Mononuclear cell (primary cell): ENCODE measurements around the gene IP6K2. TPM values are rescaled to one million over a fixed set of nuclear protein-coding genes. Genes with fewer than 3 reads are reported as not detected.
"Not testable (repeated sequence)": the region's sequence is repeated elsewhere in the genome, so short reads cannot be mapped to it uniquely, and the experiment has no call there.

Source experiments
- H3K27me3 ChIP-seq: 2 replicates; pipeline ENCODE4 v1.6.0; 2011; ENCODE audit warnings: low read length, control low read depth; ENCODE audit not compliant: insufficient read depth
- H3K4me1 ChIP-seq: 2 replicates; pipeline ENCODE4 v1.5.1; 2011; ENCODE audit warnings: mild to moderate bottlenecking, low read length, control low read depth; ENCODE audit not compliant: insufficient read depth
- H3K4me3 ChIP-seq: 2 replicates; pipeline ENCODE4 v1.5.1; 2011; ENCODE audit warnings: mild to moderate bottlenecking, low read length, moderate library complexity
- H3K9me3 ChIP-seq: 2 replicates; pipeline ENCODE4 v1.5.1; 2011; ENCODE audit warnings: low read depth, mild to moderate bottlenecking, control low read depth, low read length
- total RNA-seq: library from RNA; depleted of rRNA; stranded (reverse); fragments of >200 nt; gene quantifications from one replicate; pipeline ENCODE4 v1.2.3, GENCODE V29; 2012

IP6K2 gene
- total RNA-seq, 1 donor = 92.5 TPM

GRCh38 chr3:48739617-48739954 lies 22.6 kb upstream of the IP6K2 start:
- peaks cover 16% of the 10 kb centered on the region for H3K4me1 ChIP-seq
- no peak overlapping the region for H3K4me3 ChIP-seq
- no peaks in the 10 kb centered on the region for H3K9me3 ChIP-seq
- no peaks in the 10 kb centered on the region for H3K27me3 ChIP-seq

GRCh38 chr3:48738926-48739616 lies 22.1 kb upstream of the IP6K2 start:
- no peaks in the 10 kb centered on the region for H3K9me3 ChIP-seq

GRCh38 chr3:48738144-48738536 lies 21.1 kb upstream of the IP6K2 start:
- Histone ChIP-seq H3K4me1 (peaks cover 16% of the 10 kb centered on the region), H3K4me3 (no peak overlapping the region), H3K27me3 (no peaks in the 10 kb centered on the region), H3K9me3 (no peaks in the 10 kb centered on the region)

More at GRCh38 chr3:48738926-48739616, 22.1 kb upstream of the IP6K2 start:
- peaks cover 16% of the 10 kb centered on the region for H3K4me1 ChIP-seq
- H3K27me3 ChIP-seq = no peaks in the 10 kb centered on the region
- no peak overlapping the region for H3K4me3 ChIP-seq

- not testable (repeated sequence) for H3K4me1 ChIP-seq, H3K27me3 ChIP-seq, H3K4me3 ChIP-seq, H3K9me3 ChIP-seq
These were observed 18.2 kb upstream of the IP6K2 start for GRCh38 chr3:48735075-48735767.

GRCh38 chr3:48734541-48734940 lies 17.5 kb upstream of the IP6K2 start:
- H3K9me3 ChIP-seq, H3K4me3 ChIP-seq, H3K27me3 ChIP-seq, H3K4me1 ChIP-seq: not testable (repeated sequence)

- H3K27me3 ChIP-seq, H3K9me3 ChIP-seq, H3K4me3 ChIP-seq, H3K4me1 ChIP-seq: not testable (repeated sequence)
These were observed 16.9 kb upstream of the IP6K2 start for GRCh38 chr3:48733752-48734518.

GRCh38 chr3:48727511-48727910 lies 10.5 kb upstream of the IP6K2 start:
- H3K4me3 ChIP-seq = no peak overlapping the region
- no peaks in the 10 kb centered on the region for H3K27me3 ChIP-seq
- H3K4me1 ChIP-seq = no peaks in the 10 kb centered on the region
- no peaks in the 10 kb centered on the region for H3K9me3 ChIP-seq

- H3K4me1 ChIP-seq, H3K4me3 ChIP-seq, H3K27me3 ChIP-seq, H3K9me3 ChIP-seq: not testable (repeated sequence)
These were observed 8.3 kb upstream of the IP6K2 start for GRCh38 chr3:48725185-48725855.

- H3K9me3 ChIP-seq = no peaks in the 10 kb centered on the region
- no peaks in the 10 kb centered on the region for H3K27me3 ChIP-seq
- H3K4me1 ChIP-seq = no peaks in the 10 kb centered on the region
- H3K4me3 ChIP-seq = no peak overlapping the region
These were observed 6.7 kb upstream of the IP6K2 start for GRCh38 chr3:48723725-48724124.

- H3K27me3 ChIP-seq, H3K4me3 ChIP-seq, H3K4me1 ChIP-seq, H3K9me3 ChIP-seq: not testable (repeated sequence)
These were observed 6.3 kb upstream of the IP6K2 start for GRCh38 chr3:48723293-48723692.

- H3K9me3 ChIP-seq = no peaks in the 10 kb centered on the region
- peak overlapping the region; percentile 100 for H3K4me3 ChIP-seq
- H3K4me1 ChIP-seq = peaks cover 34% of the 10 kb centered on the region
- H3K27me3 ChIP-seq = no peaks in the 10 kb centered on the region
These were observed 476 bp downstream of the IP6K2 start for GRCh38 chr3:48716508-48716981.

GRCh38 chr3:48715174-48715800 lies 1.7 kb downstream of the IP6K2 start:
- Histone ChIP-seq H3K27me3 (no peaks in the 10 kb centered on the region), H3K9me3 (no peaks in the 10 kb centered on the region), H3K4me3 (no peak overlapping the region), H3K4me1 (peaks cover 34% of the 10 kb centered on the region)

GRCh38 chr3:48711727-48712126 lies 5.3 kb downstream of the IP6K2 start:
- H3K4me1 ChIP-seq = peaks cover 49% of the 10 kb centered on the region
- H3K4me3 ChIP-seq = no peak overlapping the region
- H3K27me3 ChIP-seq = no peaks in the 10 kb centered on the region
- H3K9me3 ChIP-seq = no peaks in the 10 kb centered on the region

GRCh38 chr3:48709051-48709461 lies 8.0 kb downstream of the IP6K2 start:
- peaks cover 32% of the 10 kb centered on the region for H3K4me1 ChIP-seq
- no peaks in the 10 kb centered on the region for H3K27me3 ChIP-seq
- no peak overlapping the region for H3K4me3 ChIP-seq
- no peaks in the 10 kb centered on the region for H3K9me3 ChIP-seq

- Histone ChIP-seq H3K9me3 (no peaks in the 10 kb centered on the region), H3K4me3 (no peak overlapping the region), H3K4me1 (peaks cover 28% of the 10 kb centered on the region), H3K27me3 (no peaks in the 10 kb centered on the region)
These were observed 8.5 kb downstream of the IP6K2 start for GRCh38 chr3:48708481-48708889.
